Endothelial cell of umbilical vein (primary cell): ENCODE measurements around the gene GTF3C2. TPM values are rescaled to one million over a fixed set of nuclear protein-coding genes. Genes with fewer than 3 reads are reported as not detected.

Experiments used
- BruUV-seq: library from RNA; stranded (reverse); fragments of 400-500 nt; replicated peaks from 2 replicates; lab custom pipeline; 2021; lab: Mats Ljungman, UMichigan
- CTCF ChIA-PET: fragments of 300-600, 350-600 bp; sonication (Branson Sonifier 250); formaldehyde crosslinking; loops from one replicate; lab custom pipeline; 2021; ENCODE audit warnings: antibody characterized with exemption, inconsistent platforms; lab: Charles Lee
- POLR2A ChIA-PET: fragments of 300-600, 350-600 bp; sonication (Branson Sonifier 250); formaldehyde crosslinking; loops from one replicate; lab custom pipeline; 2021; ENCODE audit warnings: antibody characterized with exemption, inconsistent platforms; lab: Charles Lee
- DNase-seq: peaks from one replicate; pipeline ENCODE4 v3.0.0-alpha.2; 2011; ENCODE audit warnings: low read depth, low spot score
- FAIRE-seq: peaks from 2 replicates; lab custom pipeline; 2011; peaks lifted over from hg19 to GRCh38; lab: Jason Lieb, UNC
- H2AFZ ChIP-seq: 2 replicates; pipeline ENCODE4 v1.6.0; 2012; ENCODE audit warnings: low read depth, low read length, control low read depth, inconsistent platforms
- H3K27ac ChIP-seq: 2 replicates; pipeline ENCODE4 v1.5.1; 2011; ENCODE audit warnings: low read depth, mild to moderate bottlenecking, control low read depth, low read length, moderate library complexity; ENCODE audit not compliant: insufficient read depth
- H3K27me3 ChIP-seq, 2 experiments: 2 replicates each; pipeline versions ENCODE4 v1.6.0 to v1.6.1; 2011; ENCODE audit warnings: low read length in 2 of 2, mixed read lengths in 1 of 2; ENCODE audit not compliant: control insufficient read depth in 2 of 2, insufficient read depth in 2 of 2
- H3K36me3 ChIP-seq, 2 experiments: 2 replicates in 1 of 2; 3 replicates in 1 of 2; pipeline ENCODE4 v1.5.1; 2011; ENCODE audit warnings: low read length in 2 of 2, mild to moderate bottlenecking in 1 of 2, moderate library complexity in 1 of 2; ENCODE audit not compliant: control insufficient read depth in 2 of 2, insufficient read depth in 2 of 2; ENCODE audit errors: extremely low read depth in 1 of 2
- H3K4me1 ChIP-seq: 3 replicates; pipeline ENCODE4 v1.5.1; 2011; ENCODE audit warnings: mild to moderate bottlenecking, low read length; ENCODE audit not compliant: control insufficient read depth, insufficient read depth; ENCODE audit errors: extremely low read depth
- H3K4me2 ChIP-seq: 2 replicates; pipeline ENCODE4 v1.6.1; 2011; ENCODE audit warnings: low read length, control low read depth, mixed read lengths; ENCODE audit not compliant: insufficient read depth
- H3K4me3 ChIP-seq, 3 experiments: fragments of 200-600 bp in 1 of 3; sonication (generic), shearing (Covaris generic) in 1 of 3; replicated peaks in 1 of 3; 2 replicates each; pipeline ENCODE4 v1.5.1; 2011 to 2016; ENCODE audit warnings: control low read depth in 3 of 3, low read length in 3 of 3, mild to moderate bottlenecking in 2 of 3, inconsistent platforms in 1 of 3, low read depth in 1 of 3, moderate library complexity in 1 of 3; ENCODE audit not compliant: insufficient read depth in 1 of 3
- H3K79me2 ChIP-seq: 2 replicates; pipeline ENCODE4 v1.6.0; 2012; ENCODE audit warnings: low read length, inconsistent platforms; ENCODE audit not compliant: control insufficient read depth, insufficient read depth
- H3K9ac ChIP-seq: replicated peaks from 2 replicates; pipeline ENCODE3; 2011; ENCODE audit warnings: low read length, control low read depth; ENCODE audit not compliant: insufficient read depth; ENCODE audit errors: extremely low read depth
- H3K9me1 ChIP-seq: replicated peaks from 3 replicates; pipeline ENCODE4 v1.6.0; 2011; ENCODE audit warnings: mild to moderate bottlenecking, low read length; ENCODE audit not compliant: control insufficient read depth, insufficient read depth; ENCODE audit errors: extremely low read depth
- H3K9me3 ChIP-seq: replicated peaks from 2 replicates; pipeline ENCODE4 v1.5.1; 2012; ENCODE audit warnings: low read length, inconsistent platforms; ENCODE audit not compliant: control insufficient read depth, insufficient read depth
- H4K20me1 ChIP-seq: replicated peaks from 2 replicates; pipeline ENCODE3; 2011; ENCODE audit warnings: mild to moderate bottlenecking, low read length; ENCODE audit not compliant: control insufficient read depth, insufficient read depth; ENCODE audit errors: extremely low read depth
- CTCF ChIP-seq, 2 donors: IDR thresholded peaks; 1 replicate in 1 of 2; 2 replicates in 1 of 2; pipeline ENCODE4 v1.5.1; 2011; ENCODE audit warnings: low read length in 2 of 2, mild to moderate bottlenecking in 2 of 2, moderate library complexity in 2 of 2, control low read depth in 1 of 2, inconsistent platforms in 1 of 2, low read depth in 1 of 2; ENCODE audit not compliant: insufficient read depth in 1 of 2; ENCODE audit errors: extremely low read depth in 1 of 2
- FOS ChIP-seq: IDR thresholded peaks from 2 replicates; pipeline ENCODE4 v1.6.1; 2011; ENCODE audit warnings: mild to moderate bottlenecking, low read length, moderate library complexity, borderline replicate concordance; ENCODE audit not compliant: insufficient read depth
- GATA2 ChIP-seq: IDR thresholded peaks from 2 replicates; pipeline ENCODE4 v1.7.0; 2011; ENCODE audit warnings: low read depth, mild to moderate bottlenecking, moderate library complexity, mixed read lengths, low read length; ENCODE audit not compliant: insufficient read length, insufficient read depth
- JUN ChIP-seq: IDR thresholded peaks from 2 replicates; pipeline ENCODE4 v1.6.1; 2011; ENCODE audit warnings: borderline replicate concordance, low read depth; ENCODE audit not compliant: insufficient read length, insufficient read depth
- MAX ChIP-seq: IDR thresholded peaks from 2 replicates; pipeline ENCODE4 v1.6.1; 2011; ENCODE audit not compliant: insufficient read depth, insufficient read length
- POLR2AphosphoS5 ChIP-seq: IDR thresholded peaks from 2 replicates; pipeline ENCODE4 v1.6.1; 2012; ENCODE audit warnings: low read depth, mild to moderate bottlenecking, control low read depth, low read length, moderate library complexity; ENCODE audit not compliant: insufficient read depth
- dilution Hi-C: fragments of 300-500 bp; cut with MboI; formaldehyde crosslinking; loops from one replicate; pipeline ENCODE4 v1.15.0; 2019; ENCODE audit warnings: low sequenced_read_pairs; ENCODE audit not compliant: extremely low pct_ligation_motif_present
- intact Hi-C: fragments of 100-400 bp; cut with micrococcal nuclease; formaldehyde crosslinking; loops from one replicate; pipeline ENCODE4 v1.10.0; 2022
- polyA plus RNA-seq, 4 experiments: library from polyadenylated mRNA; depleted of rRNA in 3 of 4; stranded (reverse) in 3 of 4; unstranded in 1 of 4; fragments of >200 nt; gene quantifications; 2 replicates each; pipeline versions ENCODE4 v1.2.1 to v1.2.3, GENCODE V29; 2011 to 2012; ENCODE audit warnings: missing spikeins in 1 of 4
- total RNA-seq: library from RNA; stranded (reverse); gene quantifications from 2 replicates; pipeline ENCODE4 v1.2.3, GENCODE V29; 2021

The GTF3C2 gene
- total and polyA plus RNA-seq, 2 donors (not counting 3 experiments of a cell fraction or from before 2014, with no cell fraction given): 57.4 to 59.7 TPM

GRCh38 chr2:27351802-27352598 is 4.6 kb downstream of the GTF3C2 start:
- Histone ChIP-seq H3K4me3 (no peak overlapping the region), H3K36me3 (no peaks in the 10 kb centered on the region), H3K27me3 (no peaks in the 10 kb centered on the region), H3K4me1 (peaks cover 10% of the 10 kb centered on the region), H3K27ac (no peak overlapping the region), H3K9me1 (no peaks in the 10 kb centered on the region), H3K9me3 (no peaks in the 10 kb centered on the region), H2AFZ (no peak overlapping the region), H3K9ac (no peak overlapping the region), H3K4me2 (no peak overlapping the region), H3K79me2 (peaks cover 81% of the 10 kb centered on the region), H4K20me1 (peaks cover 3% of the 10 kb centered on the region)
- ChIA-PET CTCF (interaction anchor here (1.3 to 2.1 kb wide), 2 partner anchors 19 to 23 kb away, joined by 3 to 5 read pairs; no protein-coding TSS in a partner anchor), POLR2A (no interaction called here)
- BruUV-seq: no TSS peak
- FAIRE-seq (no peak), DNase-seq (no peak)
- TF ChIP-seq JUN (no peak), GATA2 (no peak), CTCF (IDR thresholded peaks at IDR 0.05; ENCODE audit: extremely low read depth in 1 of 2, insufficient read depth in 1 of 2, low read depth in 1 of 2, low read length in 2 of 2) (no peak), MAX (no peak), FOS (no peak), POLR2AphosphoS5 (no peak)
- dilution Hi-C loops: no loop called here
- intact Hi-C loops: no loop called here
